Kidney (tissue), 14 donors: ENCODE results near the gene CLCNKA. TPM values are rescaled to one million over a fixed set of nuclear protein-coding genes. Genes with fewer than 3 reads are reported as not detected.
A peak's percentile ranks its signal among the peaks of the same experiment; 100 is the strongest.
"Not testable (repeated sequence)": the region's sequence is repeated elsewhere in the genome, so short reads cannot be mapped to it uniquely, and the experiment has no call there.

ENCODE experiments used
- DNase-seq, 5 donors: peaks; one replicate each; pipeline ENCODE4 v3.0.0-alpha.2; 2013 to 2020
- FAIRE-seq: peaks from 2 replicates; lab custom pipeline; 2012; peaks lifted over from hg19 to GRCh38; lab: Jason Lieb, UNC
- H3K27ac ChIP-seq, 2 donors: one replicate each; pipeline ENCODE4 v1.7.0; 2013; ENCODE audit warnings: low read depth in 2 of 2, low read length in 2 of 2, inconsistent platforms in 1 of 2
- H3K27me3 ChIP-seq: one replicate; pipeline ENCODE4 v1.7.1; 2013; ENCODE audit warnings: low read length, inconsistent platforms; ENCODE audit not compliant: control insufficient read depth, insufficient read depth
- H3K36me3 ChIP-seq, 3 donors: one replicate each; pipeline versions ENCODE4 v1.7.0 to v1.7.1; 2013; ENCODE audit warnings: low read length in 3 of 3, control low read depth in 1 of 3, inconsistent platforms in 1 of 3; ENCODE audit not compliant: insufficient read depth in 3 of 3, control insufficient read depth in 2 of 3
- H3K4me1 ChIP-seq, 3 donors: one replicate each; pipeline versions ENCODE4 v1.7.0 to v1.7.1; 2013; ENCODE audit warnings: low read length in 3 of 3, inconsistent platforms in 1 of 3, low read depth in 1 of 3; ENCODE audit not compliant: control insufficient read depth in 2 of 3, insufficient read depth in 2 of 3
- H3K4me3 ChIP-seq, 3 donors: one replicate each; pipeline versions ENCODE4 v1.7.0 to v1.8.1; 2013; ENCODE audit warnings: low read length in 3 of 3, control low read depth in 1 of 3, inconsistent platforms in 1 of 3
- H3K9ac ChIP-seq, 3 donors: one replicate each; pipeline versions ENCODE4 v1.7.0 to v1.7.1; 2013; ENCODE audit warnings: low read length in 3 of 3, control low read depth in 1 of 3, inconsistent platforms in 1 of 3
- H3K9me3 ChIP-seq, 3 donors: one replicate each; pipeline versions ENCODE4 v1.7.0 to v1.7.1; 2013; ENCODE audit warnings: low read length in 3 of 3, control low read depth in 1 of 3, inconsistent platforms in 1 of 3; ENCODE audit not compliant: control insufficient read depth in 2 of 3, insufficient read depth in 1 of 3
- CTCF ChIP-seq: IDR thresholded peaks from 3 replicates; pipeline ENCODE4 v1.5.1; 2012; ENCODE audit warnings: mild to moderate bottlenecking, moderate library complexity, borderline replicate concordance; ENCODE audit not compliant: insufficient read depth; ENCODE audit errors: extremely low read depth
- intact Hi-C: fragments of 100-400 bp; cut with DNase I; formaldehyde crosslinking; loops from one replicate; pipeline ENCODE4 v1.11.1; 2022
- polyA plus RNA-seq: library from polyadenylated mRNA; stranded (reverse); fragments of 350-450 nt; fragmentation: Illumina TruSeq; extraction: RNeasy Lipid Tissue Mini Kit (QIAGEN cat#74804); gene quantifications from one replicate; pipeline ENCODE4 v1.2.3, GENCODE V29; 2014; ENCODE audit warnings: low read depth, low replicate concordance; ENCODE audit not compliant: insufficient read depth
- total RNA-seq: library from RNA; stranded (reverse); fragmentation: NEBNext Ultra II Directional; extraction: Animal tissue kit (Norgen Biotek cat#: 25700); gene quantifications from one replicate; pipeline ENCODE4 v1.2.1, GENCODE V29; 2021
- donor health status: control.
- donor health status: control.
- donor health status: control.
- donor health status: control.
- donor health status: control.
- donor health status: DM: yes; HTN: yes; CAD: no.
- donor health status: Normal renal cell carcinoma (clear cell type).

The CLCNKA gene
- total and polyA plus RNA-seq, 2 donors from 2014 or later = 7.8 to 187 TPM

DNA sequence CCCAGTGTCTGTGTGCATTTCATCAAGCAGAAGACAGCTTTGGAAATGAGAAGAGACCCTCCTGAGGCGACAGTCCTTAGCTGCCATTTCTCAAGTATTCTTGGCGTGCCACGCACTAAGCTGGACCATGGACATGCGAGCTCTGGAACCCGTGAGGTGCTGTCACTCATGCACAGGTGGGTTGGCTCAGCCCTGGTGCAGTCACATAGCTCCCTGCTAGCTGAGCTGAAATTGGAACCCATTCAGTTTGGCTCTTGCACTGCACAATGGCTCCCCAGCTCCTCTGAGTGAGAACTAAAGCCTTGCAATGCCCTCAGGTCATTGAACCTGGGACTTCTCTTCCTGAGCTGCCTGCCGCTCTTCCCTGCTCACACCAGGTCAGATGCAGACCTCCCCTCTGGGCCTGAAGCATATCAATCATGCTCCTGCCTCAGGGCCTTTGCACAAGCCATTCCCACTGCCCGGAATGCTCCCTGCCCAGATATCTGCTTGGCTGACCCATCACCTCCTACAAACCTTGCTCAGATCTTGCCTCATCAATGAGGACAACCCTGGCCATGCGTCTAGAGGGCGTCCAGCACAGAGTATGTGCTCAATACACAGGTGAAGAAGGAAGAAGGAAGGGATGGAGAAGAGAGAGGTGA, 24.1 kb upstream of the CLCNKA start:
- DNase-seq (peak in 1 of 5 donors; percentile 21), FAIRE-seq (no peak)
- TF ChIP-seq CTCF = no peak
- H3K36me3 ChIP-seq = no peaks in the 10 kb centered on the region
- no peak overlapping the region for H3K4me3 ChIP-seq
- H3K9ac ChIP-seq = no peak overlapping the region
- H3K9me3 ChIP-seq = no peaks in the 10 kb centered on the region
- no peaks in the 10 kb centered on the region for H3K4me1 ChIP-seq
- H3K27ac ChIP-seq = no peak overlapping the region
- H3K27me3 ChIP-seq = no peaks in the 10 kb centered on the region
- intact Hi-C loops = no loop called here

DNA sequence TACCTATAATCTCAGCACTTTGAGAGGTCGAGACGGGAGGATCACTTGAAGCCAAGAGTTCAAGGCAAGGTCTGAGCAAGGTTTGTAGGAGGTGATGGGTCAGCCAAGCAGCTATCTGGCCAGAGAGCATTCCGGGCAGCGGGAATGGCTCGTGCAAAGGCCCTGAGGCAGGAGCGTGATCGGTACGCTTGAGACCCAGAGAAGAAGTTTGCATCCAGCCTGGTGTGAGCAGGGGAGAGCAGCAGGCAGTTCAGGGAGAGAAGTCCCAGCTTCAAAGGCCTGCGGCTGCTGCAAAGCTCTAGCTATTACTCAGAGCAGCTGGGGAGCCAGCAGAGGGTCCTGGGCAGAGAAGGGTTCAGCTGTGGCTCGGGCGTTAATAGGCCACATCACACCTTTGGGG, 22.9 kb upstream of the CLCNKA start:
- no peak for FAIRE-seq
- intact Hi-C loops = no loop called here
- no peaks in the 10 kb centered on the region for H3K9me3 ChIP-seq
- H3K4me1 ChIP-seq = no peaks in the 10 kb centered on the region
- TF ChIP-seq CTCF = no peak
- H3K36me3 ChIP-seq = no peaks in the 10 kb centered on the region
- no peak overlapping the region for H3K9ac ChIP-seq
- DNase-seq = peak in 1 of 5 donors; percentile 39
- no peak overlapping the region for H3K4me3 ChIP-seq
- no peaks in the 10 kb centered on the region for H3K27me3 ChIP-seq
- no peak overlapping the region for H3K27ac ChIP-seq

DNA sequence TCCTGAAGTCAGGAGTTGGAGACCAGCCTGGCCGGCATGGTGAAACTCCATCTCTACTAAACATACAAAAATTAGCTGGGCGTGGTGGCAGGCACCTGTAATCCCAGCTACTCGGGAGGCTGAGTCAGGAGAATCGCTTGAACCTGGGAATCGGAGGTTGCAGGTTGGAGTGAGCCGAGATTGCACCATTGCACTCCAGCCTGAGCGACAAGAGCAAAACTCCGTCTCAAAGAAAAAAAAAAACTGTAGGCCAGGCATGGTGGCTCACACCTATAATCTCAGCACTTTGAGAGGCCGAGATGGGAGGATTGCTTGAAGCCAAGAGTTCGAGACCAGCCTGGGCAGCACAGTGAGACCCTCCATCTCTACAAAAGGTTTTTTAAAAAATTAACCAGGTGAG, 20.6 kb upstream of the CLCNKA start:
- not testable (repeated sequence) for H3K27ac ChIP-seq, H3K9me3 ChIP-seq, FAIRE-seq, H3K36me3 ChIP-seq, H3K9ac ChIP-seq, H3K27me3 ChIP-seq, H3K4me3 ChIP-seq, H3K4me1 ChIP-seq
- intact Hi-C loops = loop anchor here (10.0 kb wide), 1 partner anchor 54 kb away; no protein-coding TSS in a partner anchor
- DNase-seq = peak in 1 of 5 donors; percentile 9

DNA sequence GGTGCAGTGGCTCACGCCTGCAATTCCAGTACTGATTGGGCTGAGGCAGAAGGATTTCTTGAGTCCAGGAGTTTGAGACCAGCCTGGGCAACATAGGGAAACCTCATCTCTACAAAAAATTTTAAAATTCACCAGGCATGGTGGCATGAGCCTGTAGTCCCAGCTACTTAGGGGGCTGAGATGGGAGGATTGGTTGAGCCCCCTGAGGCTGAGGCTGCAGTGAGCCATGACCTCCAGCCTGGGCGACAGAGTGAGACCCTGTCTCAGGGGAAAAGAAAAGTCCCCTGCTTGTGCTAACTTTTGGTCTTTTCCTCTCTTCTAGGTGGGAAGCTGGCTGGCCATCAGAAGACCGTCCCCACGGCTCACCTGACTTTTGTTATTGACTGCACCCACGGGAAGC, 16.2 kb upstream of the CLCNKA start:
- Histone ChIP-seq H3K27ac (no peak overlapping the region), H3K36me3 (no peaks in the 10 kb centered on the region), H3K9ac (no peak overlapping the region), H3K27me3 (no peaks in the 10 kb centered on the region), H3K4me1 (no peaks in the 10 kb centered on the region), H3K4me3 (no peak overlapping the region), H3K9me3 (no peaks in the 10 kb centered on the region)
- DNase-seq = no peak
- FAIRE-seq = no peak
- TF ChIP-seq CTCF = no peak
- intact Hi-C loops = loop anchor here (10.0 kb wide), 1 partner anchor 49 kb away; no protein-coding TSS in a partner anchor
